Activated CD4-positive, alpha-beta T cell treated with anti-CD3 and anti-CD28 coated beads for 4 hours (primary cell): ENCODE data around the gene TMEM131.
"Not testable (repeated sequence)": the region's sequence is repeated elsewhere in the genome, so short reads cannot be mapped to it uniquely, and the experiment has no call there.

Experiments
- DNase-seq, 2 donors: peaks; one replicate each; pipeline ENCODE4 v3.0.0-alpha.2; 2020

TMEM131 gene

DNA sequence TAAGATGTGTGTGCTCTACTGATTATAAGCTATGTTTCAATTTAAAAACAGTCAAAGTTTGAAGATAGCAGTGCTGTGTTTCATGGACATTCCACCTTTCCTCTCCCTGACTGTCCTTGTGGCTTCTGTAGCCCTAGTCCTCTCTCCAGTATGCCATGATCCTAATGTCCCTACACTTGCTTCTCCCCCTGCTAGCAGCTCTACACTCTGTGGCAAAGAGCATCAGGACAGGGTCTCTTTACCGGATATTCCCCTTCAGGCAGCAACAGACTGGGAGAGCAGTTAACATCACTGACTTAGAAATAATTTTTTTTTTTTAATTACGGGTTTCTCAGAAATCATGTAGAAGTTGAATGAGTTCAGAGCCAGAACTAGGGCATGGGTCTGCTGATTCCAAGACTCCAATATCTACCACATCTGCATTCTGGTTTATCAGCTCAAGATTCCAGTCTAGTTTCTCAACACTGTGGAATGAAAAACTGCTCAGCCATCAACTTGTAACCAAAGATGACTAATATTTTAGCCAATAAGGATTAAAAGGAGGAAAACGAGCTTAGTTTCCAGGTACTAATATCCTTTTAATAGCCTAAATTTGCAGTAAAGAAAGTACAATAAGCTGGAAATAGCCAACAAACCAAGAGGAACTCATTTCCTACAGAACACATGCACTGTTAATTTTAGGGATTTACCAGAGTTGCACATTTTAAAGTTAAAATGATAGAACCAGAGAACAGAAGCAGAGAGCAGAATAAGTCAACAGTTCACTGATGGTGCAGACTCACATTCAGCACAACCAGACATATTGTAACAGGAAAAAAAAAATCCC is 45.2 kb downstream of the TMEM131 start:
- DNase-seq, result no peak

GRCh38 chr2:97948926-97949325 is 46.8 kb downstream of the TMEM131 start:
- DNase-seq, result no peak

DNA sequence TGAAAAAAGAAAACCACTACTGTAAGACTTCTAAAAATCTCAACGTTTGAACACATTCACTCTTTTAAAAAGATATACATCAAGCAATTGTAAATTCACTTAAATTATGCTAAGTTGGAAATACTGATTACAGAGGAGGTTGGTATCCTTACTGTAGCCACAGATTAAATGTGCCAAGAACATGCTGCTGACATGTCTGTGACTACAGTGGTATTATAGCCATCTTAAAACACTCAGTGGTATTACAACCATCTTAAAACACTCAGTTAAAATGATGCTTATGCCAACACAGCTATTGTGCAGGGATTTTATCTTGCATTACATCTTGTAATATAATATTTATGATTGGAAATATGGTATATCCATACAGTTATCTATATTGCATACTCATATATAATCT is 50.0 kb downstream of the TMEM131 start:
- DNase-seq, result no peak

- DNase-seq, result no peak
Observed at GRCh38 chr2:97936881-97937280, 58.9 kb downstream of the TMEM131 start.

- no peak for DNase-seq
Observed at GRCh38 chr2:97936199-97936598, 59.5 kb downstream of the TMEM131 start.

DNA sequence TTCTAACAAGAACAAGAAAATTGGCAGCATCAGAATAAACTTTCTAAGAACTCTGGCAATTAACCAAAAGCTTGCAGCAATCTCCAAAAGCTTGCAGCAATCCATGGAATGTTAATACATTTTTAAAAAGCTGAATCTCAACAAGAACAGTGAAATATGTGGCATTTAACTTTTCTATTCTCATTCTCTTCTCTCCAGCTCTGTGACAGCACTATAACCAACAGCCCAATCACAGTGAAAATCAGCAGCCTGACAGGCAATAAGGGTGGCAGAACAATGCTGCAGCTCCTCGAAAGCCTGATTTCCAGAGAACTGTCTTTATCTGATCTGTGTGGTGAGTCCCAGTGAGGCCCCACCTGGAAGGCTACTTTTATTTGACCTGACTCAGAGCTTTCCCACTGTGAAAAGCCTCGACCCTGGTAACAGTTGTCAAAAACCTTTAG is 60.0 kb downstream of the TMEM131 start:
- DNase-seq, result no peak

GRCh38 chr2:97932975-97933662 is 62.6 kb downstream of the TMEM131 start:
- DNase-seq, result no peak

DNA sequence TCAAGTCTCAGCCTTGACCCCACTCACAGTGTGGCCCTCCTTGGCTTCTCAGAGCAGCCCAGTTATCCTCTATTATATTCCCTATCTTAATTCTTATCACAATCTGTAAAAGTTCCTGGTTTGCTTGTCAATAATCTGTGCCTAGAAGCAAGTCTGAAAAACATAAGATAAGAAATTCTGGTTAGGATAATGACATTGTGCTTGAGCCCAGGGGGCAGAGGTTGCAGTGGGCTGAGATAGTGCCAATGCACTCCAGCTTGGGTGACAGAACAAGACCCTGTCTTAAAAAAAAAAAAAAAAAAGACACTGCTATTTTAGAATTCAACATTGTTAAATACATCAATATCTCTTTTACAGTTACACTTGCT is 63.9 kb downstream of the TMEM131 start:
- no peak for DNase-seq

GRCh38 chr2:97931118-97931857 is 64.5 kb downstream of the TMEM131 start:
- no peak for DNase-seq

- no peak for DNase-seq
Observed at GRCh38 chr2:97928591-97928990, 67.2 kb downstream of the TMEM131 start.

DNA sequence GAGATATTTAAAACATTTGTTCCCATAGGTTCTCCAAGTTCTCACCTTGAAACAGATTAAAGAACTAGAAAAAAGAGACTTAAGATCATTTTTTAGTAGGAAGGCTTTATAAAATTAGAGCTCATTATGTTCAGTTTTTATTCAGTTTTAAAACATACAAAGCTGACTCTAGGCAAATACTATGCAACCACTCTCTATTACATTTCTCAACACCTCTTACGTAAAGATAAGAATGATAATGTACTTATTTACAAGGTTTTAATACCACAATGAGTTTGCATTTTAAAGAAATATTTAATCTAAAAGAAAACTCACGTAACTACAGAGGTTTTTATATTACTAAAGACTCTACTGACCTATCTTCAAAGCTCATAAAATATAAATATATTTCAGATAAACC is 68.8 kb downstream of the TMEM131 start:
- DNase-seq, result no peak

DNA sequence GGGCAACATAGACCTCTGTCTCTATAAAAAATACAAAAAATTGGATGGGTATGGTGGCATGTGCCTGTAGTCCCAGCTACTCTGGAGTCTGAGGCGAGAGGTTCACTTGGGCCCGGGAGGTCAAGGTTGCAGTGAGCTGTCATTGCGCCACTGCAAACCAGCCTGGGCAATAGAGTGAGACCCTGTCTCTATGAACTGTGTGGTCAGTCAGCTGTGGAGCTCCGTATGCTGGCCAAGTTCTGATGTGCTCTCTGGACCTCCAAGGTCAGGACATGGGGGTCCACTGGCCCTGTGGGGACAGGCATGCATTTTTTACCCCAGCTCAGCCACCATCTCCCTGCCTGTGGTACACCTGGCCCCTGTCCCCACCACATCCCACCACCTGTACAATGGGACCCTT is 71.6 kb downstream of the TMEM131 start:
- no peak for DNase-seq

- no peak for DNase-seq
Observed at GRCh38 chr2:97919858-97920257, 75.9 kb downstream of the TMEM131 start.

GRCh38 chr2:97918818-97919217 is 76.9 kb downstream of the TMEM131 start:
- no peak for DNase-seq

GRCh38 chr2:97917668-97918067 is 78.1 kb downstream of the TMEM131 start:
- not testable (repeated sequence) for DNase-seq

- no peak for DNase-seq
Observed at GRCh38 chr2:97914691-97915213, 81.0 kb downstream of the TMEM131 start.

- no peak for DNase-seq
Observed at GRCh38 chr2:97913846-97914245, 81.9 kb downstream of the TMEM131 start.

GRCh38 chr2:97911922-97912575 is 83.7 kb downstream of the TMEM131 start:
- no peak for DNase-seq

GRCh38 chr2:97911206-97911921 is 84.4 kb downstream of the TMEM131 start:
- no peak for DNase-seq

DNA sequence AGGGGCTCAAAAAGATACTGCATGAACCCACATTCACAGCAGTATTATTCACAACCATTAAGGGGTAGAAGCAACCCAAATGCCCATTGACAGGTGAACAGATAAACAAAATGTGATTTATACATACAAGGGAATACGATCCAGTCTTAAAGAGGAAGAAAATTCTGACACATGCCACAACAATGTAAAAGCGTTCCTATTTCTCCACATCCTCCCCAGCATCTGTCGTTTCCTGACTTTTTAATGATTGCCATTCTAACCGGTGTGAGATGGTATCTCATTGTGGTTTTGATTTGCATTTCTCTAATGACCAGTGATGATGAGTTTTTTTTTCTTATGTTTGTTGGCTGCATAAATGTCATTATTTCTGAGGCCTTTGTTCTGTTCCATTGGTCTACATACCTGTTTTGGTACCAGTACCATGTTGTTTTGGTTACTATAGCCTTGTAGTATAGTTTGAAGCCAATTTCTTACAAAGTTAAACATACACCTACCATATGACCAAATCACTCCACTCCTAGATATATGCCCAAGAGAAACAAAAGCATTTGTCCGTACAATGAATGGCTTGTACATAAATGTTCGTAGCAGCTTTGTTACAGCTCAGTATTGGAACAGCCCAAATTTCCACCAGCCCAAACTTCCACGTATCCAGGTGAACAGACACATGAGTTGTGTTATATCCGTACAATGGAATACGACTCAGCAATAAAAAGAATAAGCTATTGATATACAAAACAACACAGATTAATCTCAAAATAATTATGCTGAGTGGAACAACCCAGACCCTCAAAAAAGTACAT is 85.1 kb downstream of the TMEM131 start:
- no peak for DNase-seq

DNA sequence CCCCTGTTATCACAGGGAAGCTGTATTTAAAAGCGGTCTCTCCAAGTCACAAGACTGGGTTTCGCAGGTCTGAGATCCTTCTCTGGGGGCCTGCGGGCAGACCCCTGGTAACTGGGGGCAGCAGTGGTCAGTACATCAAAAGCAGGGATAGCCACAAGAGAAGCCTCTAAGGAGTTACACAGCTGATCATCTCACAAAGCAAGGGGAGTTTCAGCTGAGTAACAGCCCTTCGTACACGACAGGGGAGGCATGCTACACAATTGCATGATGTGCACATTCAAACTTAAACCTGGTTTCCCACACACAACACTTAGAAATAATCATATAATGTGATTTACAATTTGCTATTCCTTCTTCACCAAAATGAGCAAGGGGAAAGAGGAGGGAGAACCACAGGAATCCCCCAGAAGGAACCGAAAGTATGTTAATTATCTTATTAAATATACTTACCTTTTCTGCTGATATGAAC is 87.5 kb downstream of the TMEM131 start:
- no peak for DNase-seq
